ENCODE results near the gene MYL4. TPM values are rescaled to one million over a fixed set of nuclear protein-coding genes. Genes with fewer than 3 reads are reported as not detected.

Gene MYL4
- total and polyA plus RNA-seq, 2 donors (not counting 3 experiments of a cell fraction or from before 2014, with no cell fraction given) = 2.0 to 2.1 TPM

- Histone ChIP-seq H3K9ac (replicated peaks; ENCODE audit: extremely low read depth, insufficient read depth, low read length) (peak overlapping the region; percentile 71), H3K9me3 (replicated peaks; ENCODE audit: control insufficient read depth, insufficient read depth, low read length) (no peaks in the 10 kb centered on the region), H3K4me1 (ENCODE audit: control insufficient read depth, extremely low read depth, insufficient read depth, low read length) (peaks cover 46% of the 10 kb centered on the region), H3K36me3 (ENCODE audit: control insufficient read depth in 2 of 2, extremely low read depth in 1 of 2, insufficient read depth in 2 of 2, low read length in 2 of 2) (no peaks in the 10 kb centered on the region), H3K9me1 (replicated peaks; ENCODE audit: control insufficient read depth, extremely low read depth, insufficient read depth, low read length) (no peaks in the 10 kb centered on the region), H3K4me3 (replicated peaks in 1 of 3; ENCODE audit: insufficient read depth in 1 of 3, low read depth in 1 of 3, low read length in 3 of 3) (no peak overlapping the region), H3K27me3 (ENCODE audit: control insufficient read depth in 2 of 2, insufficient read depth in 2 of 2, low read length in 2 of 2) (no peaks in the 10 kb centered on the region), H4K20me1 (replicated peaks; ENCODE audit: control insufficient read depth, extremely low read depth, insufficient read depth, low read length) (no peaks in the 10 kb centered on the region), H3K79me2 (ENCODE audit: control insufficient read depth, insufficient read depth, low read length) (no peaks in the 10 kb centered on the region), H2AFZ (ENCODE audit: low read depth, low read length) (peak overlapping the region; percentile 1), H3K4me2 (ENCODE audit: insufficient read depth, low read length) (peak overlapping the region; percentile 68), H3K27ac (ENCODE audit: insufficient read depth, low read depth, low read length) (peak overlapping the region; percentile 97)
- dilution Hi-C loops (cut with MboI; ENCODE audit: extremely low pct_ligation_motif_present, low sequenced_read_pairs) = no loop called here
- POLR2A ChIA-PET = interaction anchor here (0.5 to 1.5 kb wide), 5 partner anchors 36 to 382 kb away, joined by 5 to 10 read pairs (median 6); partner anchors contain the start of gene CDC27
- TF ChIP-seq POLR2A (IDR thresholded peaks at IDR 0.05; ENCODE audit: low read depth, low read length) (no peak), POLR2AphosphoS5 (IDR thresholded peaks at IDR 0.05; ENCODE audit: insufficient read depth, low read depth, low read length) (no peak), MYC (IDR thresholded peaks at IDR 0.05; ENCODE audit: low read depth, low read length) (no peak), JUN (IDR thresholded peaks at IDR 0.05; ENCODE audit: borderline replicate concordance, insufficient read depth, insufficient read length, low read depth) (no peak), FOS (IDR thresholded peaks at IDR 0.05; ENCODE audit: borderline replicate concordance, insufficient read depth, low read length) (no peak), CTCF (IDR thresholded peaks at IDR 0.05; ENCODE audit: extremely low read depth in 1 of 2, insufficient read depth in 1 of 2, low read depth in 1 of 2, low read length in 2 of 2) (no peak), GATA2 (IDR thresholded peaks at IDR 0.05; ENCODE audit: insufficient read depth, insufficient read length, low read depth, low read length) (no peak), EZH2 (IDR thresholded peaks at IDR 0.05; ENCODE audit: borderline replicate concordance, low read depth, low read length, severe bottlenecking) (no peak)
- TF ChIP-seq, protein P1, sequence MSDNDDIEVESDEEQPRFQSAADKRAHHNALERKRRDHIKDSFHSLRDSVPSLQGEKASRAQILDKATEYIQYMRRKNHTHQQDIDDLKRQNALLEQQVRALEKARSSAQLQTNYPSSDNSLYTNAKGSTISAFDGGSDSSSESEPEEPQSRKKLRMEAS (IDR thresholded peaks at IDR 0.05; ENCODE audit: insufficient read depth, insufficient read length) = no peak
- no peak for FAIRE-seq
- no peak for DNase-seq (ENCODE audit: low read depth, low spot score)
- CTCF ChIA-PET = interaction anchor here (0.7 to 2.1 kb wide), 5 partner anchors 15 to 92 kb away, joined by 3 to 26 read pairs (median 3); no protein-coding TSS in a partner anchor
- intact Hi-C loops (cut with micrococcal nuclease) = loop anchor here (1.0 kb wide), 2 partner anchors 15 to 36 kb away; partner anchors contain the start of gene CDC27
- TSS peak; percentile 99 for BruUV-seq (replicated peaks)
Measured at GRCh38 chr17:47224966-47225365, 15.8 kb downstream of the MYL4 start.

Data from endothelial cell of umbilical vein (primary cell).